H9 (cell line): ENCODE results near the gene GNL3L. TPM values are rescaled to one million over a fixed set of nuclear protein-coding genes. Genes with fewer than 3 reads are reported as not detected.

Source experiments
- DNase-seq: peaks from one replicate; pipeline ENCODE4 v3.0.0-alpha.2; 2017
- H2AFZ ChIP-seq: one replicate; pipeline ENCODE4 v1.6.1; 2013; ENCODE audit warnings: mild to moderate bottlenecking, low read length, control low read depth, moderate library complexity
- H2AK5ac ChIP-seq: 2 replicates; pipeline ENCODE4 v1.6.1; 2013; ENCODE audit warnings: low read length, control low read depth, mixed read lengths; ENCODE audit not compliant: insufficient read length
- H2BK120ac ChIP-seq: one replicate; pipeline ENCODE4 v1.6.1; 2013; ENCODE audit warnings: low read depth, mild to moderate bottlenecking, low read length, control low read depth, inconsistent platforms; ENCODE audit not compliant: poor library complexity, severe bottlenecking
- H2BK12ac ChIP-seq: 2 replicates; pipeline ENCODE4 v1.6.1; 2013; ENCODE audit warnings: low read length, control low read depth, mixed read lengths, low read depth; ENCODE audit not compliant: insufficient read length
- H2BK15ac ChIP-seq: 2 replicates; pipeline ENCODE4 v1.6.1; 2013; ENCODE audit warnings: low read depth, low read length, control low read depth
- H2BK20ac ChIP-seq: one replicate; pipeline ENCODE4 v1.6.1; 2013; ENCODE audit warnings: low read depth, mild to moderate bottlenecking, low read length, control low read depth, inconsistent platforms; ENCODE audit not compliant: poor library complexity, severe bottlenecking
- H2BK5ac ChIP-seq: 2 replicates; pipeline ENCODE4 v1.6.1; 2013; ENCODE audit warnings: low read length, control low read depth, mixed read lengths; ENCODE audit not compliant: insufficient read length
- H3K14ac ChIP-seq: 2 replicates; pipeline ENCODE4 v1.6.1; 2013; ENCODE audit warnings: low read length, control low read depth; ENCODE audit not compliant: insufficient read depth
- H3K18ac ChIP-seq: 2 replicates; pipeline ENCODE4 v1.6.1; 2013; ENCODE audit warnings: low read depth, mild to moderate bottlenecking, mixed read lengths, low read length, control low read depth; ENCODE audit not compliant: insufficient read length
- H3K23ac ChIP-seq: 2 replicates; pipeline ENCODE4 v1.6.1; 2013; ENCODE audit warnings: low read length, control low read depth, mixed read lengths, low read depth; ENCODE audit not compliant: insufficient read length
- H3K23me2 ChIP-seq: 2 replicates; pipeline ENCODE4 v1.6.1; 2013; ENCODE audit warnings: low read depth, mild to moderate bottlenecking, mixed read lengths, low read length, control low read depth; ENCODE audit not compliant: insufficient read length, poor library complexity, severe bottlenecking
- H3K27ac ChIP-seq: 2 replicates; pipeline ENCODE4 v1.5.1; 2013; ENCODE audit warnings: low read length, control low read depth, mixed read lengths, low read depth; ENCODE audit not compliant: insufficient read length
- H3K27me3 ChIP-seq: 2 replicates; pipeline ENCODE4 v1.6.1; 2013; ENCODE audit warnings: low read length, control low read depth, inconsistent platforms; ENCODE audit not compliant: insufficient read depth
- H3K4ac ChIP-seq: 2 replicates; pipeline ENCODE4 v1.6.1; 2013; ENCODE audit warnings: low read depth, mild to moderate bottlenecking, control low read depth, inconsistent platforms, low read length, moderate library complexity
- H3K4me1 ChIP-seq: 2 replicates; pipeline ENCODE4 v1.6.1; 2013; ENCODE audit warnings: low read length, control low read depth, inconsistent platforms; ENCODE audit not compliant: insufficient read depth
- H3K4me2 ChIP-seq: 2 replicates; pipeline ENCODE4 v1.6.1; 2013; ENCODE audit warnings: low read length, control low read depth, mixed read lengths; ENCODE audit not compliant: insufficient read length, insufficient read depth
- H3K56ac ChIP-seq: 2 replicates; pipeline ENCODE4 v1.6.1; 2013; ENCODE audit warnings: low read depth, mild to moderate bottlenecking, mixed read lengths, low read length, control low read depth; ENCODE audit not compliant: insufficient read length
- H3K79me1 ChIP-seq: 2 replicates; pipeline ENCODE4 v1.6.1; 2013; ENCODE audit warnings: low read depth, mild to moderate bottlenecking, moderate library complexity, low read length, control low read depth, inconsistent platforms; ENCODE audit not compliant: insufficient read depth, poor library complexity, severe bottlenecking
- H3K79me2 ChIP-seq: 2 replicates; pipeline ENCODE4 v1.6.1; 2013; ENCODE audit warnings: low read length, control low read depth, inconsistent platforms; ENCODE audit not compliant: insufficient read depth
- H3K9ac ChIP-seq: 2 replicates; pipeline ENCODE4 v1.6.1; 2013; ENCODE audit warnings: low read length, control low read depth, mixed read lengths; ENCODE audit not compliant: insufficient read length; ENCODE audit errors: extremely low read depth
- H3K9me3 ChIP-seq: one replicate; pipeline ENCODE4 v1.6.1; 2013; ENCODE audit warnings: low read depth, low read length, inconsistent platforms; ENCODE audit not compliant: control insufficient read depth
- H3T11ph ChIP-seq: one replicate; pipeline ENCODE4 v1.6.1; 2013; ENCODE audit warnings: mild to moderate bottlenecking, low read length, control low read depth, inconsistent platforms
- H4K20me1 ChIP-seq: one replicate; pipeline ENCODE4 v1.6.1; 2013; ENCODE audit not compliant: control insufficient read depth, insufficient read length, insufficient read depth
- H4K5ac ChIP-seq: 2 replicates; pipeline ENCODE4 v1.6.1; 2013; ENCODE audit warnings: low read depth, mild to moderate bottlenecking, mixed read lengths, low read length, control low read depth; ENCODE audit not compliant: insufficient read length
- H4K8ac ChIP-seq: replicated peaks from 2 replicates; pipeline ENCODE4 v1.6.1; 2013; ENCODE audit warnings: low read length, control low read depth, mixed read lengths, low read depth; ENCODE audit not compliant: insufficient read length
- H4K91ac ChIP-seq: 2 replicates; pipeline ENCODE4 v1.6.1; 2013; ENCODE audit warnings: low read depth, mild to moderate bottlenecking, moderate library complexity, mixed read lengths, low read length, control low read depth; ENCODE audit not compliant: insufficient read length
- H3K27ac Mint-ChIP-seq, 3 experiments: 2 replicates in 2 of 3; 3 replicates in 1 of 3; pipeline ENCODE4 v1.8.0; 2020 to 2021; ENCODE audit warnings: mixed read lengths in 3 of 3, mild to moderate bottlenecking in 1 of 3, moderate library complexity in 1 of 3
- H3K27me3 Mint-ChIP-seq: 2 replicates; pipeline ENCODE4 v1.8.0; 2021; ENCODE audit warnings: low read depth, mild to moderate bottlenecking, moderate library complexity, mixed read lengths
- H3K36me3 Mint-ChIP-seq, 3 experiments: 2 replicates in 2 of 3; 3 replicates in 1 of 3; pipeline ENCODE4 v1.8.0; 2020 to 2021; ENCODE audit warnings: low read depth in 3 of 3, mixed read lengths in 3 of 3; ENCODE audit not compliant: insufficient read depth in 1 of 3
- H3K4me1 Mint-ChIP-seq, 2 experiments: 2 replicates each; pipeline ENCODE4 v1.8.0; 2020; ENCODE audit warnings: mixed read lengths in 2 of 2
- H3K4me3 Mint-ChIP-seq, 2 experiments: 2 replicates in 1 of 2; 3 replicates in 1 of 2; pipeline ENCODE4 v1.8.0; 2020 to 2021; ENCODE audit warnings: mild to moderate bottlenecking in 2 of 2, mixed read lengths in 2 of 2, moderate library complexity in 1 of 2
- H3K9me3 Mint-ChIP-seq, 2 experiments: 2 replicates in 1 of 2; 3 replicates in 1 of 2; pipeline ENCODE4 v1.8.0; 2020; ENCODE audit warnings: mild to moderate bottlenecking in 2 of 2, mixed read lengths in 2 of 2, moderate library complexity in 1 of 2
- WGBS: extraction: QIAGEN DNeasy Blood & Tissue Kit; methylation state at CpG from one replicate; pipeline ENCODE4 v1.1.7; 2013; ENCODE audit warnings: missing lambda C conversion rate, low lambda C conversion rate, mixed read lengths; ENCODE audit not compliant: insufficient read length; ENCODE audit errors: extremely low coverage; 5-methylcytosine and 5-hydroxymethylcytosine counted together
- total RNA-seq: library from RNA; stranded (reverse); gene quantifications from 2 replicates; pipeline ENCODE4 v1.2.1, GENCODE V29; 2021
- TF ChIP-seq, protein P1 (sequence below): fragments of 200-600 bp; sonication (generic); conservative IDR thresholded peaks from 3 replicates; pipeline ENCODE4 v1.8.0; 2021; ENCODE audit warnings: antibody characterized with exemption, mild to moderate bottlenecking

GNL3L gene
- total RNA-seq, 1 experiment from 2014 or later = 69.2 TPM

DNA sequence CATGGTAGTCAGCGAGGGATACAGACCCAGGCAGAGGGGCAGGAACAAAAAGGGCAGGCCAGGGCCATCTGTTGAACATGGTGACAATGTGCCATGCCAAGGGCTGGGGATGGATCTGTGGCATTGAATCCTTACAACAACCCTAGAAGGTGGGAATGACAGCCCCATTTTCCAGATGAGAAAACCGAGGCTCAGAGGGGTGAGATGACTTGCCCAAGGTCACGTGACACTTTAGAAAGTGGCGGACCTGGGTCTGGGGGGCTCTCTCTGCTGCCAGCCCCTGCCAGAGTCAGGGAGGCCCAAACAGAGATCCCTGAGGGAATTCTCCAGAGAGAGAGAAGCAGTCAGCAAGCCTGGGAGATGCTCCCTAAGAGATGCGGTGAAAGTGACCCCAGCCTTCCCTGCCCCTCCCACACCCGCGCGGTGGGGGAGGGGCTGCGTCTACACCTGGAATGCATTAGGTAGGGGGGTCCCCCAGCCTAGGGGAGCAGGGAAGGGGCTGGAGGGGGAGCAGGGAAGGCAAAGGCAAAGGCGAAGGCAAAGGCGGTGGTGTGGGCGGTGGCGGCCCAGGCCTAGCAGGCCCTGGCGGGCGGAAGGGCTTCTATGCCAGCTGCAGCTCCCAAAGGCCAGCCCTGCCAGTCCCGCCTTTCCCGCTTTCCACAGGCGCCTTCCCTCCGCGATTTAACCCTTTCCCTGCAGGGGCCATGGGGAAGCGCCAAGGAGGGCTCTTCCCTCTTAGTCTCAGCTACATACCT is 47.0 kb upstream of the GNL3L start:
- Histone ChIP-seq H4K8ac (no peak overlapping the region), H3K79me2 (no peaks in the 10 kb centered on the region; the same call in 1 of the 2 replicates), H3K27me3 (no peaks in the 10 kb centered on the region), H4K91ac (no peak overlapping the region), H2BK5ac (no peak overlapping the region), H2BK20ac (no peak overlapping the region), H3K4ac (no peak overlapping the region), H4K20me1 (no peaks in the 10 kb centered on the region), H2BK120ac (no peak overlapping the region), H4K5ac (no peak overlapping the region), H3K9me3 (peaks cover 18% of the 10 kb centered on the region), H3K79me1 (no peaks in the 10 kb centered on the region), H3K23ac (no peak overlapping the region), H3K4me1 (peaks cover 2% of the 10 kb centered on the region; the same call in 1 of the 2 replicates), H3K18ac (no peak overlapping the region), H3K27ac (no peak overlapping the region), H3K14ac (no peak overlapping the region; the same call in 1 of the 2 replicates), H3T11ph (no peak overlapping the region), H3K56ac (no peak overlapping the region), H2AFZ (no peak overlapping the region), H3K4me2 (peak overlapping the region; percentile 4), H3K23me2 (no peaks in the 10 kb centered on the region), H3K9ac (no peak overlapping the region), H2AK5ac (no peak overlapping the region), H2BK15ac (no peak overlapping the region), H2BK12ac (no peak overlapping the region)
- Mint-ChIP-seq H3K36me3 (peaks cover 4 to 9% (median 9%) of the 10 kb centered on the region in 3 experiments; a peak in 6 of 7 replicates), H3K4me1 (peaks cover 47 to 60% of the 10 kb centered on the region in 2 experiments), H3K9me3 (peaks cover 66 to 72% of the 10 kb centered on the region in 2 experiments), H3K27me3 (no peaks in the 10 kb centered on the region), H3K4me3 (peak overlapping the region; percentile 34 to 62), H3K27ac (peak overlapping the region in 2 of 3 experiments; percentile 83 to 88; a peak in 5 of 7 replicates)
- peak; percentile 54 for DNase-seq
- WGBS = no CpG with 5 or more reads among the region's 21 CpGs
- TF ChIP-seq, protein P1, sequence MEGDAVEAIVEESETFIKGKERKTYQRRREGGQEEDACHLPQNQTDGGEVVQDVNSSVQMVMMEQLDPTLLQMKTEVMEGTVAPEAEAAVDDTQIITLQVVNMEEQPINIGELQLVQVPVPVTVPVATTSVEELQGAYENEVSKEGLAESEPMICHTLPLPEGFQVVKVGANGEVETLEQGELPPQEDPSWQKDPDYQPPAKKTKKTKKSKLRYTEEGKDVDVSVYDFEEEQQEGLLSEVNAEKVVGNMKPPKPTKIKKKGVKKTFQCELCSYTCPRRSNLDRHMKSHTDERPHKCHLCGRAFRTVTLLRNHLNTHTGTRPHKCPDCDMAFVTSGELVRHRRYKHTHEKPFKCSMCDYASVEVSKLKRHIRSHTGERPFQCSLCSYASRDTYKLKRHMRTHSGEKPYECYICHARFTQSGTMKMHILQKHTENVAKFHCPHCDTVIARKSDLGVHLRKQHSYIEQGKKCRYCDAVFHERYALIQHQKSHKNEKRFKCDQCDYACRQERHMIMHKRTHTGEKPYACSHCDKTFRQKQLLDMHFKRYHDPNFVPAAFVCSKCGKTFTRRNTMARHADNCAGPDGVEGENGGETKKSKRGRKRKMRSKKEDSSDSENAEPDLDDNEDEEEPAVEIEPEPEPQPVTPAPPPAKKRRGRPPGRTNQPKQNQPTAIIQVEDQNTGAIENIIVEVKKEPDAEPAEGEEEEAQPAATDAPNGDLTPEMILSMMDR = no peak
